Panc1 (cell line): Measurements from ENCODE around the gene GRIK1.

Experiments used
- CTCF ChIP-seq: fragments of 450-650 bp; IDR thresholded peaks from 2 replicates; pipeline ENCODE4 v1.5.1; 2017; ENCODE audit warnings: mild to moderate bottlenecking
- POLR2AphosphoS5 ChIP-seq: IDR thresholded peaks from 2 replicates; pipeline ENCODE4 v1.6.1; 2012; ENCODE audit warnings: mild to moderate bottlenecking, low read depth, low read length, moderate library complexity
- REST ChIP-seq, 2 experiments: IDR thresholded peaks; 2 replicates each; pipeline ENCODE4 v1.6.1; 2011 to 2012; ENCODE audit warnings: low read depth in 2 of 2, control low read depth in 1 of 2, low read length in 1 of 2, mild to moderate bottlenecking in 1 of 2, moderate library complexity in 1 of 2; ENCODE audit not compliant: insufficient read depth in 1 of 2

GRCh38 chr21:29604076-29604475 is 335.7 kb downstream of the GRIK1 start:
- no peak for TF ChIP-seq POLR2AphosphoS5
- no peak for TF ChIP-seq CTCF
- no peak for TF ChIP-seq REST (IDR thresholded peaks at IDR 0.05; ENCODE audit: insufficient read depth in 1 of 2, low read depth in 2 of 2, low read length in 1 of 2)
